CD4-positive, CD25-positive, alpha-beta regulatory T cell (primary cell): ENCODE measurements around the gene PCSK5. TPM values are rescaled to one million over a fixed set of nuclear protein-coding genes. Genes with fewer than 3 reads are reported as not detected.

ENCODE experiments used
- ATAC-seq, 2 donors: fragments of 150-1000 bp; cut with Tn5 transposase; one replicate each; pipeline ENCODE4 v1.10.0; 2021; ENCODE audit warnings: low read depth in 2 of 2, moderate number of reproducible peaks in 2 of 2, moderate library complexity in 1 of 2
- DNase-seq, 3 donors: peaks; one replicate each; pipeline versions ENCODE4 v3.0.0 to v3.0.0-alpha.2; 2012 to 2022; ENCODE audit warnings: mixed read lengths in 1 of 3
- H3K27ac ChIP-seq: one replicate; pipeline ENCODE4 v1.7.0; 2013; ENCODE audit warnings: mild to moderate bottlenecking, low read length; ENCODE audit not compliant: insufficient read depth, poor library complexity, severe bottlenecking
- H3K27me3 ChIP-seq: one replicate; pipeline ENCODE4 v1.7.0; 2013; ENCODE audit warnings: low read length; ENCODE audit not compliant: control insufficient read depth, insufficient read depth
- H3K36me3 ChIP-seq: one replicate; pipeline ENCODE4 v1.7.0; 2013; ENCODE audit warnings: mild to moderate bottlenecking, low read length, moderate library complexity; ENCODE audit not compliant: control insufficient read depth, insufficient read depth
- H3K4me1 ChIP-seq: 2 replicates; pipeline ENCODE4 v1.7.0; 2013; ENCODE audit warnings: mild to moderate bottlenecking, low read length; ENCODE audit not compliant: insufficient read depth, control insufficient read depth, poor library complexity, severe bottlenecking
- H3K4me3 ChIP-seq: one replicate; pipeline ENCODE4 v1.7.0; 2013; ENCODE audit warnings: low read depth, mild to moderate bottlenecking, low read length, moderate library complexity
- H3K9me3 ChIP-seq, 2 experiments: 1 replicate in 1 of 2; 2 replicates in 1 of 2; pipeline ENCODE4 v1.7.0; 2013; ENCODE audit warnings: low read length in 2 of 2, mild to moderate bottlenecking in 1 of 2, moderate library complexity in 1 of 2; ENCODE audit not compliant: control insufficient read depth in 2 of 2
- H3K27ac Mint-ChIP-seq, 3 donors: one replicate each; pipeline ENCODE4 v1.8.0; 2020 to 2022; ENCODE audit warnings: mild to moderate bottlenecking in 3 of 3, mixed read lengths in 3 of 3, moderate library complexity in 2 of 3
- H3K27me3 Mint-ChIP-seq: one replicate; pipeline ENCODE4 v1.8.0; 2022; ENCODE audit warnings: mild to moderate bottlenecking, mixed read lengths
- H3K36me3 Mint-ChIP-seq: one replicate; pipeline ENCODE4 v1.8.0; 2020; ENCODE audit warnings: mixed read lengths
- H3K4me1 Mint-ChIP-seq, 4 donors: one replicate each; pipeline ENCODE4 v1.8.0; 2020 to 2022; ENCODE audit warnings: mixed read lengths in 4 of 4, mild to moderate bottlenecking in 1 of 4
- H3K4me3 Mint-ChIP-seq, 4 donors: one replicate each; pipeline ENCODE4 v1.8.0; 2020 to 2022; ENCODE audit warnings: mild to moderate bottlenecking in 4 of 4, mixed read lengths in 4 of 4, moderate library complexity in 3 of 4
- H3K9me3 Mint-ChIP-seq, 7 donors: one replicate each; pipeline ENCODE4 v1.8.0; 2020 to 2022; ENCODE audit warnings: mixed read lengths in 7 of 7, mild to moderate bottlenecking in 3 of 7, moderate library complexity in 2 of 7
- polyA plus RNA-seq, 4 donors: library from polyadenylated mRNA; unstranded; fragments of 300-500 nt; fragmentation: Illumina TruSeq; gene quantifications; one replicate each; pipeline ENCODE4 v1.2.3, GENCODE V29; 2021
- total RNA-seq: library from RNA; stranded (reverse); gene quantifications from one replicate; pipeline ENCODE4 v1.2.3, GENCODE V29; 2022

Gene PCSK5
- total and polyA plus RNA-seq, 5 donors from 2014 or later: 0.47 to 2.7 (median 2.0) TPM

GRCh38 chr9:75873712-75874111 lies 16.8 kb upstream of the PCSK5 start:
- Mint-ChIP-seq H3K4me3 (no peak overlapping the region), H3K9me3 (peaks cover 0 to 2% (median 0%) of the 10 kb centered on the region in 7 donors), H3K4me1 (peaks cover 0 to 4% (median 0%) of the 10 kb centered on the region in 4 donors), H3K36me3 (no peaks in the 10 kb centered on the region), H3K27ac (no peak overlapping the region), H3K27me3 (no peaks in the 10 kb centered on the region)
- no peak overlapping the region for H3K4me3 ChIP-seq
- no peak for ATAC-seq
- H3K9me3 ChIP-seq: no peaks in the 10 kb centered on the region
- no peaks in the 10 kb centered on the region for H3K36me3 ChIP-seq
- no peaks in the 10 kb centered on the region for H3K4me1 ChIP-seq
- no peak overlapping the region for H3K27ac ChIP-seq
- no peaks in the 10 kb centered on the region for H3K27me3 ChIP-seq
- no peak for DNase-seq

GRCh38 chr9:75876999-75877640 lies 13.4 kb upstream of the PCSK5 start:
- Histone ChIP-seq H3K4me3 (no peak overlapping the region), H3K4me1 (no peaks in the 10 kb centered on the region), H3K27ac (no peak overlapping the region), H3K36me3 (no peaks in the 10 kb centered on the region), H3K9me3 (no peaks in the 10 kb centered on the region), H3K27me3 (no peaks in the 10 kb centered on the region)
- H3K4me1 Mint-ChIP-seq: no peaks in the 10 kb centered on the region
- DNase-seq (no peak), ATAC-seq (no peak)
- H3K9me3 Mint-ChIP-seq: peaks cover 0 to 2% (median 0%) of the 10 kb centered on the region in 7 donors
- H3K27ac Mint-ChIP-seq: no peak overlapping the region
- H3K4me3 Mint-ChIP-seq: no peak overlapping the region
- H3K36me3 Mint-ChIP-seq: no peaks in the 10 kb centered on the region
- H3K27me3 Mint-ChIP-seq: no peaks in the 10 kb centered on the region

GRCh38 chr9:75878488-75878860 lies 12.0 kb upstream of the PCSK5 start:
- H3K36me3 Mint-ChIP-seq: no peaks in the 10 kb centered on the region
- no peak for DNase-seq
- H3K27me3 Mint-ChIP-seq: no peaks in the 10 kb centered on the region
- Histone ChIP-seq H3K27ac (no peak overlapping the region), H3K9me3 (no peaks in the 10 kb centered on the region), H3K4me1 (no peaks in the 10 kb centered on the region), H3K36me3 (no peaks in the 10 kb centered on the region), H3K27me3 (no peaks in the 10 kb centered on the region), H3K4me3 (no peak overlapping the region)
- ATAC-seq: no peak
- no peaks in the 10 kb centered on the region for H3K4me1 Mint-ChIP-seq
- H3K9me3 Mint-ChIP-seq: peaks cover 0 to 2% (median 0%) of the 10 kb centered on the region in 7 donors
- no peak overlapping the region for H3K4me3 Mint-ChIP-seq
- no peak overlapping the region for H3K27ac Mint-ChIP-seq

GRCh38 chr9:75880618-75881017 lies 9.9 kb upstream of the PCSK5 start:
- ATAC-seq: no peak
- no peak for DNase-seq
- Histone ChIP-seq H3K27ac (no peak overlapping the region), H3K4me3 (no peak overlapping the region), H3K9me3 (no peaks in the 10 kb centered on the region), H3K4me1 (no peaks in the 10 kb centered on the region), H3K36me3 (no peaks in the 10 kb centered on the region), H3K27me3 (no peaks in the 10 kb centered on the region)
- H3K36me3 Mint-ChIP-seq: no peaks in the 10 kb centered on the region
- H3K9me3 Mint-ChIP-seq: no peaks in the 10 kb centered on the region
- H3K27ac Mint-ChIP-seq: no peak overlapping the region
- peaks cover 7% of the 10 kb centered on the region for H3K27me3 Mint-ChIP-seq
- H3K4me3 Mint-ChIP-seq: no peak overlapping the region
- H3K4me1 Mint-ChIP-seq: no peaks in the 10 kb centered on the region

GRCh38 chr9:75881761-75882160 lies 8.7 kb upstream of the PCSK5 start:
- Mint-ChIP-seq H3K27me3 (peaks cover 7% of the 10 kb centered on the region), H3K4me1 (no peaks in the 10 kb centered on the region), H3K36me3 (no peaks in the 10 kb centered on the region), H3K27ac (no peak overlapping the region), H3K9me3 (no peaks in the 10 kb centered on the region), H3K4me3 (no peak overlapping the region)
- H3K4me3 ChIP-seq: no peak overlapping the region
- ATAC-seq (no peak), DNase-seq (no peak)
- no peaks in the 10 kb centered on the region for H3K27me3 ChIP-seq
- no peaks in the 10 kb centered on the region for H3K9me3 ChIP-seq
- no peaks in the 10 kb centered on the region for H3K36me3 ChIP-seq
- H3K4me1 ChIP-seq: no peaks in the 10 kb centered on the region
- no peak overlapping the region for H3K27ac ChIP-seq

GRCh38 chr9:75885652-75886051 lies 4.8 kb upstream of the PCSK5 start:
- Histone ChIP-seq H3K27me3 (peaks cover 8% of the 10 kb centered on the region), H3K4me3 (no peak overlapping the region), H3K36me3 (no peaks in the 10 kb centered on the region), H3K9me3 (no peaks in the 10 kb centered on the region), H3K27ac (no peak overlapping the region), H3K4me1 (peaks cover 4% of the 10 kb centered on the region)
- no peak for ATAC-seq
- peaks cover 0 to 18% (median 9%) of the 10 kb centered on the region in 4 donors for H3K4me1 Mint-ChIP-seq
- no peak overlapping the region for H3K27ac Mint-ChIP-seq
- DNase-seq: no peak
- peaks cover 0 to 2% (median 0%) of the 10 kb centered on the region in 7 donors for H3K9me3 Mint-ChIP-seq
- no peak overlapping the region for H3K4me3 Mint-ChIP-seq
- H3K27me3 Mint-ChIP-seq: peaks cover 25% of the 10 kb centered on the region
- no peaks in the 10 kb centered on the region for H3K36me3 Mint-ChIP-seq

GRCh38 chr9:75889577-75889976 lies 896 bp upstream of the PCSK5 start:
- ATAC-seq (no peak), DNase-seq (no peak)
- H3K4me3 ChIP-seq: peak overlapping the region; percentile 86
- peak overlapping the region; percentile 80 to 96 (median 89) for H3K4me3 Mint-ChIP-seq
- no peak overlapping the region for H3K27ac ChIP-seq
- peaks cover 8% of the 10 kb centered on the region for H3K27me3 ChIP-seq
- peak overlapping the region; percentile 61 to 79 (median 64) for H3K27ac Mint-ChIP-seq
- no peaks in the 10 kb centered on the region for H3K36me3 ChIP-seq
- H3K36me3 Mint-ChIP-seq: no peaks in the 10 kb centered on the region
- peaks cover 0 to 2% (median 0%) of the 10 kb centered on the region in 7 donors for H3K9me3 Mint-ChIP-seq
- no peaks in the 10 kb centered on the region for H3K9me3 ChIP-seq
- peaks cover 10% of the 10 kb centered on the region for H3K4me1 ChIP-seq
- H3K4me1 Mint-ChIP-seq: peaks cover 0 to 40% (median 10%) of the 10 kb centered on the region in 4 donors
- peaks cover 57% of the 10 kb centered on the region for H3K27me3 Mint-ChIP-seq

GRCh38 chr9:75889977-75890471 lies 449 bp upstream of the PCSK5 start:
- Mint-ChIP-seq H3K27ac (peak overlapping the region; percentile 61 to 79 (median 64)), H3K27me3 (peaks cover 56% of the 10 kb centered on the region), H3K36me3 (no peaks in the 10 kb centered on the region), H3K4me1 (peaks cover 0 to 40% (median 10%) of the 10 kb centered on the region in 4 donors), H3K4me3 (peak overlapping the region; percentile 80 to 96 (median 89)), H3K9me3 (peaks cover 0 to 2% (median 0%) of the 10 kb centered on the region in 7 donors)
- Histone ChIP-seq H3K27ac (no peak overlapping the region), H3K27me3 (peaks cover 8% of the 10 kb centered on the region), H3K4me3 (peak overlapping the region; percentile 86), H3K9me3 (no peaks in the 10 kb centered on the region), H3K4me1 (peaks cover 10% of the 10 kb centered on the region), H3K36me3 (no peaks in the 10 kb centered on the region)
- DNase-seq: no peak
- ATAC-seq: peak; percentile 13 to 24
